PC-3 (cell line): ENCODE results near the gene SEC31A.
"Not testable (repeated sequence)": the region's sequence is repeated elsewhere in the genome, so short reads cannot be mapped to it uniquely, and the experiment has no call there.

Experiments
- CTCF ChIP-seq: fragments of 300-600 bp; sonication (generic); conservative IDR thresholded peaks from 2 replicates; pipeline ENCODE4 v1.5.1; 2017; ENCODE audit warnings: antibody characterized with exemption, low read depth, mild to moderate bottlenecking, low read length
- EZH2 ChIP-seq: fragments of 300-600 bp; sonication (generic); IDR thresholded peaks from one replicate; pipeline ENCODE4 v1.6.1; 2017; ENCODE audit warnings: antibody characterized with exemption, mild to moderate bottlenecking, low read length; ENCODE audit not compliant: unreplicated experiment

- not testable (repeated sequence) for TF ChIP-seq CTCF, EZH2
These were observed 74.1 kb downstream of the SEC31A start for GRCh38 chr4:82816874-82817273.
